ENCODE results near the gene TARS3.

TARS3 gene

GRCh38 chr15:101611580-101612299 lies 112.5 kb downstream of the TARS3 start:
- Histone ChIP-seq H3K4me3 (ENCODE audit: low read length) (no peak overlapping the region), H3K9ac (ENCODE audit: low read depth, low read length) (no peak overlapping the region), H3K27me3 (ENCODE audit: insufficient read depth, low read length) (peaks cover 5% of the 10 kb centered on the region), H3K36me3 (ENCODE audit: insufficient read depth, low read depth, low read length) (no peaks in the 10 kb centered on the region), H3K4me1 (ENCODE audit: insufficient read depth, low read length) (peaks cover 4% of the 10 kb centered on the region; the same call in 1 of the 2 replicates), H3K27ac (ENCODE audit: low read length) (no peak overlapping the region), H3K9me3 (ENCODE audit: insufficient read depth, low read depth, low read length) (no peaks in the 10 kb centered on the region)

- Histone ChIP-seq H3K9ac (ENCODE audit: low read depth, low read length) (no peak overlapping the region), H3K4me1 (ENCODE audit: insufficient read depth, low read length) (no peaks in the 10 kb centered on the region; the same call in 1 of the 2 replicates), H3K27me3 (ENCODE audit: insufficient read depth, low read length) (no peaks in the 10 kb centered on the region), H3K27ac (ENCODE audit: low read length) (no peak overlapping the region), H3K36me3 (ENCODE audit: insufficient read depth, low read depth, low read length) (no peaks in the 10 kb centered on the region), H3K9me3 (ENCODE audit: insufficient read depth, low read depth, low read length) (no peaks in the 10 kb centered on the region), H3K4me3 (ENCODE audit: low read length) (no peak overlapping the region)
Observed at GRCh38 chr15:101611007-101611406, 113.3 kb downstream of the TARS3 start.

GRCh38 chr15:101610611-101611000 lies 113.7 kb downstream of the TARS3 start:
- no peak overlapping the region for H3K27ac ChIP-seq (ENCODE audit: low read length)

GRCh38 chr15:101609742-101610610 lies 114.3 kb downstream of the TARS3 start:
- Histone ChIP-seq H3K9ac (ENCODE audit: low read depth, low read length) (no peak overlapping the region), H3K27ac (ENCODE audit: low read length) (no peak overlapping the region), H3K4me3 (ENCODE audit: low read length) (no peak overlapping the region), H3K9me3 (ENCODE audit: insufficient read depth, low read depth, low read length) (no peaks in the 10 kb centered on the region), H3K27me3 (ENCODE audit: insufficient read depth, low read length) (no peaks in the 10 kb centered on the region), H3K36me3 (ENCODE audit: insufficient read depth, low read depth, low read length) (no peaks in the 10 kb centered on the region), H3K4me1 (ENCODE audit: insufficient read depth, low read length) (no peaks in the 10 kb centered on the region)

More at GRCh38 chr15:101610611-101611000, 113.7 kb downstream of the TARS3 start:
- H3K27me3 ChIP-seq (ENCODE audit: insufficient read depth, low read length) = no peaks in the 10 kb centered on the region
- H3K36me3 ChIP-seq (ENCODE audit: insufficient read depth, low read depth, low read length) = no peaks in the 10 kb centered on the region
- no peak overlapping the region for H3K4me3 ChIP-seq (ENCODE audit: low read length)
- H3K9ac ChIP-seq (ENCODE audit: low read depth, low read length) = no peak overlapping the region
- H3K4me1 ChIP-seq (ENCODE audit: insufficient read depth, low read length) = no peaks in the 10 kb centered on the region
- H3K9me3 ChIP-seq (ENCODE audit: insufficient read depth, low read depth, low read length) = no peaks in the 10 kb centered on the region

- Histone ChIP-seq H3K9me3 (ENCODE audit: insufficient read depth, low read depth, low read length) (no peaks in the 10 kb centered on the region), H3K27me3 (ENCODE audit: insufficient read depth, low read length) (no peaks in the 10 kb centered on the region), H3K27ac (ENCODE audit: low read length) (no peak overlapping the region), H3K9ac (ENCODE audit: low read depth, low read length) (no peak overlapping the region), H3K4me1 (ENCODE audit: insufficient read depth, low read length) (no peaks in the 10 kb centered on the region), H3K36me3 (ENCODE audit: insufficient read depth, low read depth, low read length) (no peaks in the 10 kb centered on the region), H3K4me3 (ENCODE audit: low read length) (no peak overlapping the region)
Observed at GRCh38 chr15:101608201-101608600, 116.1 kb downstream of the TARS3 start.

- no peaks in the 10 kb centered on the region for H3K9me3 ChIP-seq (ENCODE audit: insufficient read depth, low read depth, low read length)
- H3K27me3 ChIP-seq (ENCODE audit: insufficient read depth, low read length) = no peaks in the 10 kb centered on the region
- H3K27ac ChIP-seq (ENCODE audit: low read length) = no peak overlapping the region
- H3K36me3 ChIP-seq (ENCODE audit: insufficient read depth, low read depth, low read length) = no peaks in the 10 kb centered on the region
- no peak overlapping the region for H3K4me3 ChIP-seq (ENCODE audit: low read length)
- H3K4me1 ChIP-seq (ENCODE audit: insufficient read depth, low read length) = no peaks in the 10 kb centered on the region
- H3K9ac ChIP-seq (ENCODE audit: low read depth, low read length) = no peak overlapping the region
Observed at GRCh38 chr15:101607108-101607507, 117.2 kb downstream of the TARS3 start.

- no peak overlapping the region for H3K4me3 ChIP-seq (ENCODE audit: low read length)
- H3K27ac ChIP-seq (ENCODE audit: low read length) = no peak overlapping the region
- H3K9me3 ChIP-seq (ENCODE audit: insufficient read depth, low read depth, low read length) = no peaks in the 10 kb centered on the region
- H3K36me3 ChIP-seq (ENCODE audit: insufficient read depth, low read depth, low read length) = no peaks in the 10 kb centered on the region
- H3K4me1 ChIP-seq (ENCODE audit: insufficient read depth, low read length) = no peaks in the 10 kb centered on the region
- no peaks in the 10 kb centered on the region for H3K27me3 ChIP-seq (ENCODE audit: insufficient read depth, low read length)
- no peak overlapping the region for H3K9ac ChIP-seq (ENCODE audit: low read depth, low read length)
Observed at GRCh38 chr15:101604124-101604874, 120.0 kb downstream of the TARS3 start.

Measured in iPS-20b (cell line).